ENCODE data around the gene CDH13.

CDH13 gene

GRCh38 chr16:83397601-83398291 lies 771.0 kb downstream of the CDH13 start:
- DNase-seq: no peak

- no peak for DNase-seq
Measured at GRCh38 chr16:83400234-83400633, 773.5 kb downstream of the CDH13 start.

- no peak for DNase-seq
Measured at GRCh38 chr16:83402160-83402814, 775.5 kb downstream of the CDH13 start.

- DNase-seq: no peak
Measured at GRCh38 chr16:83402967-83403366, 776.2 kb downstream of the CDH13 start.

- DNase-seq: no peak
Measured at GRCh38 chr16:83403761-83404160, 777.0 kb downstream of the CDH13 start.

- no peak for DNase-seq
Measured at GRCh38 chr16:83404261-83404660, 777.5 kb downstream of the CDH13 start.

GRCh38 chr16:83407928-83408327 lies 781.2 kb downstream of the CDH13 start:
- no peak for DNase-seq

GRCh38 chr16:83409347-83409746 lies 782.6 kb downstream of the CDH13 start:
- DNase-seq: no peak

GRCh38 chr16:83418565-83418964 lies 791.8 kb downstream of the CDH13 start:
- DNase-seq: no peak

GRCh38 chr16:83420206-83420760 lies 793.5 kb downstream of the CDH13 start:
- DNase-seq: no peak

- DNase-seq: no peak
Measured at GRCh38 chr16:83433201-83433600, 806.4 kb downstream of the CDH13 start.

GRCh38 chr16:83437036-83437435 lies 810.3 kb downstream of the CDH13 start:
- no peak for DNase-seq

GRCh38 chr16:83438326-83438725 lies 811.6 kb downstream of the CDH13 start:
- DNase-seq: no peak

- DNase-seq: no peak
Measured at GRCh38 chr16:83439412-83439811, 812.6 kb downstream of the CDH13 start.

- no peak for DNase-seq
Measured at GRCh38 chr16:83441517-83441916, 814.7 kb downstream of the CDH13 start.

GRCh38 chr16:83443972-83444371 lies 817.2 kb downstream of the CDH13 start:
- no peak for DNase-seq

GRCh38 chr16:83447560-83447959 lies 820.8 kb downstream of the CDH13 start:
- no peak for DNase-seq

GRCh38 chr16:83449861-83450260 lies 823.1 kb downstream of the CDH13 start:
- no peak for DNase-seq

GRCh38 chr16:83453977-83454376 lies 827.2 kb downstream of the CDH13 start:
- no peak for DNase-seq

GRCh38 chr16:83455716-83456115 lies 828.9 kb downstream of the CDH13 start:
- DNase-seq: no peak

- no peak for DNase-seq
Measured at GRCh38 chr16:83456934-83457333, 830.2 kb downstream of the CDH13 start.

GRCh38 chr16:83458612-83459011 lies 831.8 kb downstream of the CDH13 start:
- DNase-seq: no peak

- no peak for DNase-seq
Measured at GRCh38 chr16:83464991-83465390, 838.2 kb downstream of the CDH13 start.

- no peak for DNase-seq
Measured at GRCh38 chr16:83470416-83470815, 843.6 kb downstream of the CDH13 start.
